Stimulated activated CD8-positive, alpha-beta memory T cell treated with anti-CD3 and anti-CD28 coated beads, Interleukin-7, amount 100 ng/mL, for 4 hours (primary cell): ENCODE data around the gene BMPR1A.
"Not testable (repeated sequence)": the region's sequence is repeated elsewhere in the genome, so short reads cannot be mapped to it uniquely, and the experiment has no call there.

Source experiments
- DNase-seq, 2 donors: peaks; one replicate each; pipeline ENCODE4 v3.0.0-alpha.2; 2020; ENCODE audit warnings: low read depth in 2 of 2

The BMPR1A gene

GRCh38 chr10:86968271-86968993, 212.0 kb downstream of the BMPR1A start, which contains the start of gene ADIRF:
ADIRF (plus strand) TSS chr10:86968482; CDS start chr10:86968545, 63 bp downstream.
- DNase-seq: no peak

DNA sequence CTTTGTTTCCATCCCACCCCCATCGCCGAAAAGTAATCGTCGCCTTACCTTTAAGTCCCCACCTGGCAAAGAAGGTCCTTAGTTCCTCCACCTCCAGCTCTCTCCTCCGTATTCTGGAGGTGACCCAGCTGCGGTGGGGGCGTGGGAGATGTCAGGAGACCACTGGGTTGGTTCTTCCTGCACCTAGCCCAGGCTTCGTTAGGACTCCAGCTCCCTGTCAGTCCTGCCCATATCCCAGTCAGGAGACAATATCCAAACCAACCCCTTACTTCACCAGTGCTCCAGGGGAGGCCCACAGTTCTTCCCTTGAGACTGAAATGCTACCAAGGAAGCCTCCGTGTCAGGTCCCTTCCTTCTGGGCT, 212.6 kb downstream of the BMPR1A start:
- no peak for DNase-seq

GRCh38 chr10:86969421-86970041, 213.1 kb downstream of the BMPR1A start:
- no peak for DNase-seq

- DNase-seq: no peak
Observed at GRCh38 chr10:86970162-86970981, 214.0 kb downstream of the BMPR1A start.

DNA sequence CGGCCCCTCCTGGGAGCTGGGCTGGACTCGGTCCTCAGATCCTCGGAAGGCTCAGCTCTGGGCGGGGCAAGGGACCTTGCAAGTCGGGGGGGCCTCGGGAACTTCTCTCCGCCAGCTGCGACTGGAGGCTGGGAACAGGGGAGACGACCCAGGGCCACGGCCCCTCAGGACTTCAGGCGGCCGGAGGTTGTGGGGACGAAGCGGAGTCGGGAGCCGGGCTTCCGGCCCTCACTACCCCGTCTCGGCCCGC, 214.5 kb downstream of the BMPR1A start:
- no peak for DNase-seq

GRCh38 chr10:86971232-86971991, 215.0 kb downstream of the BMPR1A start:
- peak; percentile 72 to 84 for DNase-seq

DNA sequence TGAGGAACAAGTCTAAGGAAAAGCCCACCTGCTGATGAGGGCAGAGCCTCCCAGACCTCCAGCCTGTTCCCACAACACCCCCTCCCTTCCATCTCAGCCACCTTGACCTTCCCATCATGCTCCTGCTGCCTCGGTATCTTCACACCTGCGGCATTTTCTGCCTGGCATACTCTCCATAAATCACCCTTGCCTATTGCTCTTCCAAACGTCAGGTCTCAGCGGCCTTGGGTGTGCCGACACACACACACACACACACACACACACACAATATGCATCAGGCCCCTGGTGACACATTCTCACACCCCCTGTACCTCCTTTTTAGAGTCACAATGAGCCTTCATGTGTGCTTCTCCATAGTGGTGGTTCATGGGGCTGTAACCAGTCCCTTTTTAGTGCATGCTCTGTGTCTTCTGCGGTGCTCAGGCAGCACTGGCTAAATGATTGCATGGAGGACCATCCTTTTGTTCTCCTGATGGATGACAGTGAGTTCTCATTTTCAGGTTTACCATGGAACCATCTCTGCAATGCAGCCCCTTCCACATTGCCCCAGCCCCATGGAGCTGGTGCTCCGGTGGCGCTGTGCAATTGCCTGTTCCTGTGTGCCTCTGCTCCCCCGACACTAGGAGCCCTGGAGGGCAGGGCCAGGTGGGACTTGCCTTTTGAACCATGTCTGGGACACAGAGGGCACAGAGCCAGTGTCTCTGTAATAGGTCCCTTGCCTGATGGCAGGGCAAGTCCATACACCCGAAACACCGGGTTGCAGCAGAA, 216.4 kb downstream of the BMPR1A start:
- no peak for DNase-seq

GRCh38 chr10:86974484-86974883, 218.1 kb downstream of the BMPR1A start:
- no peak for DNase-seq

GRCh38 chr10:86976362-86977056, 220.1 kb downstream of the BMPR1A start:
- no peak for DNase-seq

GRCh38 chr10:86978457-86978856, 222.0 kb downstream of the BMPR1A start:
- DNase-seq: not testable (repeated sequence)

DNA sequence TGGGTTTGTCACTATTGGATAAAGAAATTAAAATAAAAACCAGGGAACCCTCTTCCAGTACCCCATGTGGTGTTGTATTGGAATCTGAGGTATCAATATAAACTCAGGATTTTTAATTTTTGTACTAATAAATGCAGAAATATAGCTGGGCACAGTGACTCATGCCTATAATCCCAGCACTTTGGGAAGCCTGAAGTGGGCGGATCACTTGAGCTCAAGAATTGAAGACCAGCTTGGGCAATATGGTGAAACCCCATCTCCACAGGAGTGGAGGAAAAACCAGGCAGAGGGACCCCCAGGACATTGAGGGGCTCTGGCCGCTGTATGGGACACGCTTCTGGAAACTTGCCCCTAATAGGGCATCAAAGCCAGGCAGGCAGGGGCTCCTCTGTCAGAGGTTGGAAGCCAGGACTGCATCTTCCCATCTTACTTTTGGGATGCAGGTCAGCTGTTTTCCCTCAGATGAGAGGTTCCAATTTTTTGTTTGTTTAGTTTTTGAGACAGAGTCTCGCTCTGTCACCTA, 222.9 kb downstream of the BMPR1A start:
- no peak for DNase-seq

- DNase-seq: no peak
Observed at GRCh38 chr10:86979977-86980448, 223.6 kb downstream of the BMPR1A start.

- DNase-seq: not testable (repeated sequence)
Observed at GRCh38 chr10:86981020-86981419, 224.6 kb downstream of the BMPR1A start.

DNA sequence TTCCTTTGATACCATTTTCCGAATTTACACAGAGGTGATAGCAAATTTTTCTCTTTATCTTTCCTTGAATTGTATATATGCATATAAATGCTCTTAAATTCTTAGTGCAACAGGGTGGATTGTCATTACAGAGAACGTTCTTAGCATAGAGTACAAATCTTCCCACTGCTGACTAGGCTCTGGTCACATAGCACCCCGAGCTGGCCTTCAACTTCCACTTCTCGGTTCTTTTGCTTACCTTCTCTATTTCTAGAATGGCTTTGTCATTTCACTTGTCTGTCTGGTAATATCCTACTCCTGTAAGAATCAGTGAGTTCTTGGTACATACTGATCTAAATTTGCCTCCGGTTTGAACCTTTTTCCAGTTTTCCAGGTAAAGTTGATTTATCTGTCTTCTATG, 225.3 kb downstream of the BMPR1A start:
- DNase-seq: no peak
